ENCODE results near the gene FBXO3. TPM values are rescaled to one million over a fixed set of nuclear protein-coding genes. Genes with fewer than 3 reads are reported as not detected.

FBXO3 gene
- total RNA-seq, 3 donors from 2014 or later (not counting 1 experiment from before 2014, with no cell fraction given), result 54.9 to 64.7 (median 56.2) TPM

- H3K4me3 ChIP-seq (ENCODE audit: low read length), result no peak overlapping the region
- H3K4me1 Mint-ChIP-seq, result peaks cover 16% of the 10 kb centered on the region in 2 donors
- 88% methylated on average over 6 of the region's 6 CpGs for WGBS (ENCODE audit: insufficient coverage)
- no peak overlapping the region for H3K27ac ChIP-seq (ENCODE audit: low read length)
- intact Hi-C loops (cut with micrococcal nuclease), result no loop called here
- H3K4me1 ChIP-seq (ENCODE audit: control insufficient read depth, insufficient read depth, low read length), result peaks cover 12% of the 10 kb centered on the region
- no peaks in the 10 kb centered on the region for H3K36me3 Mint-ChIP-seq
- H3K4me3 Mint-ChIP-seq, result no peak overlapping the region
- no peaks in the 10 kb centered on the region for H3K9me3 ChIP-seq (ENCODE audit: control insufficient read depth, insufficient read depth, low read length)
- H3K27ac Mint-ChIP-seq, result no peak overlapping the region
- peaks cover 25 to 26% of the 10 kb centered on the region in 2 donors for H3K27me3 Mint-ChIP-seq (ENCODE audit: low read depth in 2 of 2)
- no peaks in the 10 kb centered on the region for H3K27me3 ChIP-seq (ENCODE audit: control insufficient read depth, insufficient read depth, low read length)
- H3K36me3 ChIP-seq (ENCODE audit: control insufficient read depth, insufficient read depth, low read length), result no peaks in the 10 kb centered on the region
- no peak for DNase-seq
- no peak for TF ChIP-seq CTCF (IDR thresholded peaks at IDR 0.05)
- H3K9me3 Mint-ChIP-seq, result no peaks in the 10 kb centered on the region
- no peak for ATAC-seq
Measured at GRCh38 chr11:33696931-33697638, 77.2 kb downstream of the FBXO3 start.

- peaks cover 13 to 15% of the 10 kb centered on the region in 2 donors for H3K4me1 Mint-ChIP-seq
- Histone ChIP-seq H3K4me3 (ENCODE audit: low read length) (no peak overlapping the region), H3K4me1 (ENCODE audit: control insufficient read depth, insufficient read depth, low read length) (peaks cover 12% of the 10 kb centered on the region), H3K36me3 (ENCODE audit: control insufficient read depth, insufficient read depth, low read length) (no peaks in the 10 kb centered on the region), H3K9me3 (ENCODE audit: control insufficient read depth, insufficient read depth, low read length) (no peaks in the 10 kb centered on the region), H3K27me3 (ENCODE audit: control insufficient read depth, insufficient read depth, low read length) (no peaks in the 10 kb centered on the region), H3K27ac (ENCODE audit: low read length) (no peak overlapping the region)
- TF ChIP-seq CTCF (IDR thresholded peaks at IDR 0.05), result no peak
- ATAC-seq (no peak), DNase-seq (peak in 1 of 2 donors; percentile 21)
- no peak overlapping the region for H3K4me3 Mint-ChIP-seq
- intact Hi-C loops (cut with micrococcal nuclease), result no loop called here
- no peaks in the 10 kb centered on the region for H3K36me3 Mint-ChIP-seq
- H3K27ac Mint-ChIP-seq, result no peak overlapping the region
- peaks cover 25 to 26% of the 10 kb centered on the region in 2 donors for H3K27me3 Mint-ChIP-seq (ENCODE audit: low read depth in 2 of 2)
- H3K9me3 Mint-ChIP-seq, result no peaks in the 10 kb centered on the region
- WGBS (ENCODE audit: insufficient coverage), result 23% methylated on average over 5 of the region's 5 CpGs
Measured at GRCh38 chr11:33696411-33696810, 77.9 kb downstream of the FBXO3 start.

- Histone ChIP-seq H3K9me3 (ENCODE audit: control insufficient read depth, insufficient read depth, low read length) (no peaks in the 10 kb centered on the region), H3K27ac (ENCODE audit: low read length) (no peak overlapping the region), H3K4me3 (ENCODE audit: low read length) (no peak overlapping the region), H3K27me3 (ENCODE audit: control insufficient read depth, insufficient read depth, low read length) (no peaks in the 10 kb centered on the region), H3K36me3 (ENCODE audit: control insufficient read depth, insufficient read depth, low read length) (no peaks in the 10 kb centered on the region), H3K4me1 (ENCODE audit: control insufficient read depth, insufficient read depth, low read length) (peaks cover 5% of the 10 kb centered on the region)
- Mint-ChIP-seq H3K9me3 (no peaks in the 10 kb centered on the region), H3K27ac (no peak overlapping the region), H3K4me1 (peaks cover 6 to 7% of the 10 kb centered on the region in 2 donors), H3K27me3 (ENCODE audit: low read depth in 2 of 2) (peaks cover 25 to 26% of the 10 kb centered on the region in 2 donors), H3K4me3 (no peak overlapping the region), H3K36me3 (no peaks in the 10 kb centered on the region)
- ATAC-seq (no peak), DNase-seq (no peak)
- intact Hi-C loops (cut with micrococcal nuclease), result no loop called here
- 89% methylated on average over 4 of the region's 4 CpGs for WGBS (ENCODE audit: insufficient coverage)
- no peak for TF ChIP-seq CTCF (IDR thresholded peaks at IDR 0.05)
Measured at GRCh38 chr11:33695051-33695566, 79.2 kb downstream of the FBXO3 start.
